MM.1S (cell line): Measurements from ENCODE around the gene CCDC85C.

Experiments used
- DNase-seq: peaks from one replicate; pipeline ENCODE4 v3.0.0-alpha.2; 2015
- H2AFZ ChIP-seq: fragments of 300-600 bp; sonication (generic); 2 replicates; pipeline ENCODE4 v1.6.0; 2016; ENCODE audit warnings: antibody characterized with exemption, low read length
- H3F3A ChIP-seq: fragments of 300-600 bp; sonication (generic); 2 replicates; pipeline ENCODE4 v1.6.1; 2016; ENCODE audit warnings: mild to moderate bottlenecking, antibody characterized with exemption, low read length, moderate library complexity, mixed read lengths; ENCODE audit not compliant: insufficient read depth
- H3K27ac ChIP-seq: fragments of 300-600 bp; sonication (generic); 2 replicates; pipeline ENCODE4 v1.5.1; 2016; ENCODE audit warnings: mild to moderate bottlenecking, low read length
- H3K27me3 ChIP-seq: fragments of 300-600 bp; sonication (generic); replicated peaks from 2 replicates; pipeline ENCODE4 v1.6.0; 2016; ENCODE audit warnings: low read length; ENCODE audit not compliant: insufficient read depth
- H3K36me3 ChIP-seq: fragments of 300-600 bp; sonication (generic); replicated peaks from 2 replicates; pipeline ENCODE4 v1.6.1; 2016; ENCODE audit warnings: mild to moderate bottlenecking, low read length, mixed read lengths; ENCODE audit not compliant: insufficient read depth
- H3K4me1 ChIP-seq: fragments of 300-600 bp; sonication (generic); 2 replicates; pipeline ENCODE4 v1.6.1; 2016; ENCODE audit warnings: low read length, mixed read lengths
- H3K4me2 ChIP-seq: fragments of 300-600 bp; sonication (generic); 2 replicates; pipeline ENCODE4 v1.6.0; 2016; ENCODE audit warnings: low read depth, low read length
- H3K4me3 ChIP-seq: fragments of 300-600 bp; sonication (generic); 2 replicates; pipeline ENCODE4 v1.5.1; 2016; ENCODE audit warnings: low read length, mixed read lengths
- H3K79me2 ChIP-seq: fragments of 300-600 bp; sonication (generic); 2 replicates; pipeline ENCODE4 v1.6.1; 2016; ENCODE audit warnings: mixed run types, low read length, mixed read lengths
- H3K9ac ChIP-seq: fragments of 300-600 bp; sonication (generic); 2 replicates; pipeline ENCODE4 v1.6.1; 2016; ENCODE audit warnings: low read length, mixed read lengths
- H3K9me2 ChIP-seq: fragments of 300-600 bp; sonication (generic); replicated peaks from 2 replicates; pipeline ENCODE4 v1.6.1; 2016; ENCODE audit warnings: mild to moderate bottlenecking, low read length, mixed read lengths; ENCODE audit not compliant: insufficient read depth
- H3K9me3 ChIP-seq: fragments of 300-600 bp; sonication (generic); replicated peaks from 2 replicates; pipeline ENCODE4 v1.6.1; 2016; ENCODE audit warnings: mild to moderate bottlenecking, low read length, mixed read lengths; ENCODE audit not compliant: insufficient read depth
- H4K20me1 ChIP-seq: fragments of 300-600 bp; sonication (generic); 2 replicates; pipeline ENCODE4 v1.6.1; 2016; ENCODE audit warnings: mild to moderate bottlenecking, low read length, moderate library complexity, mixed read lengths; ENCODE audit not compliant: insufficient read depth
- CTCF ChIP-seq: fragments of 300-600 bp; sonication (generic); IDR thresholded peaks from 2 replicates; pipeline ENCODE4 v1.5.1; 2016; ENCODE audit warnings: antibody characterized with exemption, low read length, mixed read lengths
- EZH2 ChIP-seq: fragments of 300-600 bp; sonication (generic); optimal IDR thresholded peaks from 2 replicates; pipeline ENCODE3; 2017; ENCODE audit warnings: low read depth, mild to moderate bottlenecking, antibody characterized with exemption, low read length, mixed read lengths
- EZH2phosphoT487 ChIP-seq: fragments of 300-600 bp; sonication (generic); IDR thresholded peaks from 2 replicates; pipeline ENCODE4 v1.6.1; 2018; ENCODE audit warnings: antibody characterized with exemption, low read length

CCDC85C gene

GRCh38 chr14:99542566-99542965 lies 61.4 kb downstream of the CCDC85C start:
- Histone ChIP-seq H3K9me2 (no peaks in the 10 kb centered on the region), H3K4me2 (no peak overlapping the region), H3K79me2 (no peaks in the 10 kb centered on the region), H3K36me3 (no peaks in the 10 kb centered on the region), H3F3A (no peaks in the 10 kb centered on the region), H3K27ac (no peak overlapping the region), H3K9me3 (no peaks in the 10 kb centered on the region), H2AFZ (no peak overlapping the region), H4K20me1 (no peaks in the 10 kb centered on the region), H3K9ac (no peak overlapping the region), H3K27me3 (no peaks in the 10 kb centered on the region), H3K4me1 (no peaks in the 10 kb centered on the region), H3K4me3 (no peak overlapping the region)
- no peak for TF ChIP-seq EZH2phosphoT487
- TF ChIP-seq CTCF: no peak
- TF ChIP-seq EZH2: no peak
- DNase-seq: no peak

DNA sequence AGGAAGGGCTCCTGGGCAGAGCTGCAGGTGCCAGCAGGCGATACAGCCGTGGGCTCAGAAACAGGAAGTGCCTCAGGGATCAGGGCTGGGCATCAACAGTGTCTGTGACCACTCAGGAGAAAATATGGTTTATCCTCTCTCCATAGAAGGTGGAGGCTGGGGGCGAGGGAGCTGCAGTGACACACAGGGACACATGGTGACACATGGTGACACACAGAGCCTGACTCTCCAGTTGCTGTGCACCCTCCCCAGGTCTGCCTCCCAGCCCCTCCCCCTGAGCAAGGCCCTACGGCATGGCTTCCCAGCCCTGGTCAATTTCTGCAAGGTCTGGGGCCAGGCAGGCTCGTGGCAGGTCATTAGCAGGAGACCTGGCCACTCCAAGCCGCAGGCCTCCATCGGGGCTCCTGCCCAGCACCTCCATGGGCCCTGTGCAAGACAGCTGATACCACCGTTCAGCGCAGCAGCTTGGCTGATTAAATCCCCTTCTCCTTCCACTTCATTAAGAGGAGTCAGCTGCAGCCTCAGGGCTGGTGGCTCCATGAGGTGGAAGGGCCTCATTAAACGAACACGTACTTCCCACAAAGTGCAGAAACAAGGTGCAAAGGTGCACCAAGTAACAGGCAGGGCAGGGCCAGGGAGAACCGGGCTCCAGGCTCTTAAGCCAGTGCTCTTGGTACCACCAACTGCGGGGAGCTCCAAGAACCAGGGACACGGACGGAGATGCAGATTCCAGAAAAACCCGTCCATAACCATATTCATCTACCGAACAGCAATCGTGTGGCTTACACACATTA lies 62.1 kb downstream of the CCDC85C start:
- H4K20me1 ChIP-seq: no peaks in the 10 kb centered on the region
- no peak overlapping the region for H2AFZ ChIP-seq
- no peak overlapping the region for H3K9ac ChIP-seq
- H3F3A ChIP-seq: no peaks in the 10 kb centered on the region
- H3K4me3 ChIP-seq: no peak overlapping the region
- H3K9me3 ChIP-seq: no peaks in the 10 kb centered on the region
- no peaks in the 10 kb centered on the region for H3K36me3 ChIP-seq
- no peaks in the 10 kb centered on the region for H3K9me2 ChIP-seq
- H3K4me1 ChIP-seq: no peaks in the 10 kb centered on the region
- no peak for DNase-seq
- TF ChIP-seq EZH2phosphoT487: no peak
- no peak for TF ChIP-seq EZH2
- TF ChIP-seq CTCF: no peak
- H3K4me2 ChIP-seq: no peak overlapping the region
- H3K79me2 ChIP-seq: no peaks in the 10 kb centered on the region
- H3K27me3 ChIP-seq: no peaks in the 10 kb centered on the region
- no peak overlapping the region for H3K27ac ChIP-seq

GRCh38 chr14:99541211-99541610 lies 62.8 kb downstream of the CCDC85C start:
- H4K20me1 ChIP-seq: no peaks in the 10 kb centered on the region
- H3K4me2 ChIP-seq: no peak overlapping the region
- H3K4me1 ChIP-seq: no peaks in the 10 kb centered on the region
- TF ChIP-seq EZH2: no peak
- TF ChIP-seq CTCF: no peak
- no peak for TF ChIP-seq EZH2phosphoT487
- no peaks in the 10 kb centered on the region for H3K9me3 ChIP-seq
- no peaks in the 10 kb centered on the region for H3K27me3 ChIP-seq
- H3K36me3 ChIP-seq: no peaks in the 10 kb centered on the region
- DNase-seq: no peak
- H3K9me2 ChIP-seq: no peaks in the 10 kb centered on the region
- no peaks in the 10 kb centered on the region for H3K79me2 ChIP-seq
- H3K27ac ChIP-seq: no peak overlapping the region
- no peak overlapping the region for H3K4me3 ChIP-seq
- H2AFZ ChIP-seq: no peak overlapping the region
- no peak overlapping the region for H3K9ac ChIP-seq
- no peaks in the 10 kb centered on the region for H3F3A ChIP-seq
